ENCODE data around the gene CDKN2A.

The CDKN2A gene

GRCh38 chr9:22033012-22033630 lies 38.9 kb upstream of the CDKN2A start:
- Histone ChIP-seq H3K27ac (ENCODE audit: insufficient read depth, low read length, poor library complexity, severe bottlenecking) (no peak overlapping the region), H3K9me3 (ENCODE audit: control insufficient read depth, low read length) (no peaks in the 10 kb centered on the region), H3K4me3 (ENCODE audit: insufficient read depth, low read depth, low read length, poor library complexity, severe bottlenecking) (no peak overlapping the region), H3K36me3 (ENCODE audit: control insufficient read depth, insufficient read depth, low read length) (no peaks in the 10 kb centered on the region), H3K27me3 (replicated peaks; ENCODE audit: control insufficient read depth, insufficient read depth, low read length, poor library complexity, severe bottlenecking) (no peaks in the 10 kb centered on the region), H3K4me1 (ENCODE audit: control insufficient read depth, insufficient read depth, low read length, poor library complexity, severe bottlenecking) (no peaks in the 10 kb centered on the region)
- no peak for DNase-seq

GRCh38 chr9:22031655-22032411 lies 37.6 kb upstream of the CDKN2A start:
- no peak for DNase-seq
- H3K9me3 ChIP-seq (ENCODE audit: control insufficient read depth, low read length): no peaks in the 10 kb centered on the region
- H3K27ac ChIP-seq (ENCODE audit: insufficient read depth, low read length, poor library complexity, severe bottlenecking): no peak overlapping the region
- H3K36me3 ChIP-seq (ENCODE audit: control insufficient read depth, insufficient read depth, low read length): no peaks in the 10 kb centered on the region
- H3K27me3 ChIP-seq (replicated peaks; ENCODE audit: control insufficient read depth, insufficient read depth, low read length, poor library complexity, severe bottlenecking): no peaks in the 10 kb centered on the region
- H3K4me1 ChIP-seq (ENCODE audit: control insufficient read depth, insufficient read depth, low read length, poor library complexity, severe bottlenecking): no peaks in the 10 kb centered on the region
- no peak overlapping the region for H3K4me3 ChIP-seq (ENCODE audit: insufficient read depth, low read depth, low read length, poor library complexity, severe bottlenecking)

GRCh38 chr9:22030101-22030598 lies 36.0 kb upstream of the CDKN2A start:
- DNase-seq: no peak
- no peak overlapping the region for H3K4me3 ChIP-seq (ENCODE audit: insufficient read depth, low read depth, low read length, poor library complexity, severe bottlenecking)
- no peak overlapping the region for H3K27ac ChIP-seq (ENCODE audit: insufficient read depth, low read length, poor library complexity, severe bottlenecking)

DNA sequence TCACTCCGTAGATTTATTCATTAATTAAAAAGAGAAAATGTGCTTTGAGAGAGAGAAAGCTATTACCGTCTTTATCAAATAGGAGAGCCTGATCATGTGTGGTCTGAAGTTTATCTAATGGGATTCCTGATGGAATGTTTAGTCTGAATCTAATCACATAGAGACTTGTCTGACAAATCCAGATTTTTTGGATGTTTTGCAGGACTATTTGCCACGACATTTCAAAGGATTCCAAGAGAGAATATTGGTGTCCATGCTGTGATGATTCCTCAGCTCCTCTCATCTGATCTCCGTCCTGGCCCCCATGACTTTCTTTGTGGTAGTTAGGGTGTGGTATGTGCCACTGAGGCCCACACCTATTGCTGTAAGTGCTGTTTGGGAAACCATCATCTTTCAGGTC lies 35.0 kb upstream of the CDKN2A start:
- no peak for DNase-seq
- H3K27ac ChIP-seq (ENCODE audit: insufficient read depth, low read length, poor library complexity, severe bottlenecking): no peak overlapping the region

More at GRCh38 chr9:22030101-22030598, 36.0 kb upstream of the CDKN2A start:
- no peaks in the 10 kb centered on the region for H3K9me3 ChIP-seq (ENCODE audit: control insufficient read depth, low read length)
- H3K27me3 ChIP-seq (replicated peaks; ENCODE audit: control insufficient read depth, insufficient read depth, low read length, poor library complexity, severe bottlenecking): no peaks in the 10 kb centered on the region
- H3K36me3 ChIP-seq (ENCODE audit: control insufficient read depth, insufficient read depth, low read length): no peaks in the 10 kb centered on the region
- no peaks in the 10 kb centered on the region for H3K4me1 ChIP-seq (ENCODE audit: control insufficient read depth, insufficient read depth, low read length, poor library complexity, severe bottlenecking)

DNA sequence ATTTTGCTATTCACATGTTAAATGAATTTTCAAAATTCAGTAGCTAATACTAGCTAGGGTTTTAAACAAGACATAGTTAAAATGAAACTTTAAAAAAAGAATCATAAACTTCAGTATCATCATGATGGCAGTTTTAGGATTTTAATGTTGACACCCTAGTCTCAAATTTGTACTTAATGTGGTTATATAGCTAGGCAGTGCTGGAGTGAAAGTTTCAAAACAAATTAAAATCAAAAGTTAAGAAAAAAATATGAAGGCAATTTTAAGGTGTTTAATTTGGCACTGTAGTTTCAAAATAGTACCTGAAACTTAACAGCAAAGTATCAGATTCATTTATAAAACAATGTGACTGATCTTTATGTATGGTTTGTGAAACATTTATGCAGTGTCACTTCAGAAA lies 34.2 kb upstream of the CDKN2A start:
- H3K4me3 ChIP-seq (ENCODE audit: insufficient read depth, low read depth, low read length, poor library complexity, severe bottlenecking): no peak overlapping the region
- H3K27me3 ChIP-seq (replicated peaks; ENCODE audit: control insufficient read depth, insufficient read depth, low read length, poor library complexity, severe bottlenecking): no peaks in the 10 kb centered on the region
- H3K36me3 ChIP-seq (ENCODE audit: control insufficient read depth, insufficient read depth, low read length): no peaks in the 10 kb centered on the region
- no peak overlapping the region for H3K27ac ChIP-seq (ENCODE audit: insufficient read depth, low read length, poor library complexity, severe bottlenecking)
- DNase-seq: no peak
- H3K4me1 ChIP-seq (ENCODE audit: control insufficient read depth, insufficient read depth, low read length, poor library complexity, severe bottlenecking): no peaks in the 10 kb centered on the region
- no peaks in the 10 kb centered on the region for H3K9me3 ChIP-seq (ENCODE audit: control insufficient read depth, low read length)

More for the DNA sequence above, 35.0 kb upstream of the CDKN2A start:
- no peaks in the 10 kb centered on the region for H3K9me3 ChIP-seq (ENCODE audit: control insufficient read depth, low read length)
- no peaks in the 10 kb centered on the region for H3K36me3 ChIP-seq (ENCODE audit: control insufficient read depth, insufficient read depth, low read length)
- H3K27me3 ChIP-seq (replicated peaks; ENCODE audit: control insufficient read depth, insufficient read depth, low read length, poor library complexity, severe bottlenecking): no peaks in the 10 kb centered on the region
- H3K4me1 ChIP-seq (ENCODE audit: control insufficient read depth, insufficient read depth, low read length, poor library complexity, severe bottlenecking): no peaks in the 10 kb centered on the region
- H3K4me3 ChIP-seq (ENCODE audit: insufficient read depth, low read depth, low read length, poor library complexity, severe bottlenecking): no peak overlapping the region

DNA sequence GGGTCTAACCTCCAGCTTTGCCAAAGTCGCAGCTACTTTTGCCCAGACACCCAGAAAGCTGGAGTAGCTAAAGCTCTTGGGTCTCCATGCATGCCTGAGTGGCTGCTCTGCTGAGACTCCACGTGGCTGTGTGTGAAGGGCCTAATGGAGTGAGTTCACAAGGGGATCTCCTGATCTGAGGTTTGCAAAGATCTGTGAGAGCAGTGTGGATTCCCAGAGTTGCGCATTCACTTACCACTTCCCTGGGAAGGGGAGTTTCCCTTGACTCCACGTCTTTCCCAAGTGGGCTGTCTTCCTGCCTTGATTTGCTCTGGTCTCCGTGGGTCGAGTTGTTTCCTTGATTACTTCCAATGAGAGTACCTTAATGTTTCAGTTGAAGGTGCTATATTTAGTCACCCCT lies 32.5 kb upstream of the CDKN2A start:
- Histone ChIP-seq H3K4me1 (ENCODE audit: control insufficient read depth, insufficient read depth, low read length, poor library complexity, severe bottlenecking) (no peaks in the 10 kb centered on the region), H3K4me3 (ENCODE audit: insufficient read depth, low read depth, low read length, poor library complexity, severe bottlenecking) (no peak overlapping the region), H3K27me3 (replicated peaks; ENCODE audit: control insufficient read depth, insufficient read depth, low read length, poor library complexity, severe bottlenecking) (no peaks in the 10 kb centered on the region), H3K27ac (ENCODE audit: insufficient read depth, low read length, poor library complexity, severe bottlenecking) (no peak overlapping the region), H3K36me3 (ENCODE audit: control insufficient read depth, insufficient read depth, low read length) (no peaks in the 10 kb centered on the region), H3K9me3 (ENCODE audit: control insufficient read depth, low read length) (no peaks in the 10 kb centered on the region)
- DNase-seq: no peak

- no peaks in the 10 kb centered on the region for H3K4me1 ChIP-seq (ENCODE audit: control insufficient read depth, insufficient read depth, low read length, poor library complexity, severe bottlenecking)
- H3K9me3 ChIP-seq (ENCODE audit: control insufficient read depth, low read length): no peaks in the 10 kb centered on the region
- H3K36me3 ChIP-seq (ENCODE audit: control insufficient read depth, insufficient read depth, low read length): no peaks in the 10 kb centered on the region
- H3K4me3 ChIP-seq (ENCODE audit: insufficient read depth, low read depth, low read length, poor library complexity, severe bottlenecking): no peak overlapping the region
- H3K27me3 ChIP-seq (replicated peaks; ENCODE audit: control insufficient read depth, insufficient read depth, low read length, poor library complexity, severe bottlenecking): no peaks in the 10 kb centered on the region
- H3K27ac ChIP-seq (ENCODE audit: insufficient read depth, low read length, poor library complexity, severe bottlenecking): no peak overlapping the region
- DNase-seq: no peak
Measured at GRCh38 chr9:22022396-22022795, 28.2 kb upstream of the CDKN2A start.

DNA sequence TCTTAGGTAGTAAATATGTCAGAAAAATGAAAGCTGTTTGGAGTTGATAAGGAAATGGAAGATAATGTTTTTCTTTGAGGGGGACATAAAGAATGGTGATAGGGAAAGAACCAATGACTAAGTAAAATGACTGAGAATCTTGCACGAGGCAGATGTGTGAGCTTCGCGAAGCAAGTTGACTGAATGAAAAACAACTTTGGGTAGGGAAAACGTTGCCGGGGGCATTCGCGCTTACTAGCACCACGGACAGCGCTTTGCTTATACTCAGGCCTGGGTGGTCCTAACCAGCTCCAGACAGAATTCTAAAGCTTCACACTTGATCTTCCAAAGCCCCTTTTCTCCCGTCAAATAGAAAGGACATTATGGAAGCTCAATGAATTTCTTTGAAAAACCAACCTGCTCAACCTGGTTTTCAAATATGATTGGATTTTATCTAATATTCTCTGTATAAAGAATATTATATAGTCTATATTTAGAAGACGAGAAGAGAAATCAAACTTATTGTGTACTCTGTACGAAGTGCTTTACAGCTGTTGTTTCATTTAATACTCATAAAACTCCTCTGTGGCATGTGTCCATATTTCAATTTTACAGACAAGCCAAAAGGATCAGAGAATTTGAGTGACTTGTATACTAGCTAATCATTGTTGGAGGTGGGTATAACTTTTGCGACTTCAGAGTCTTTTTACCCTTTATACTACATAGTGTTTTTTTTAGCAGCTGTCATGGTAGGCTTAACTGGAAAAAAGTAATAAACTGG lies 16.9 kb upstream of the CDKN2A start:
- Histone ChIP-seq H3K27me3 (replicated peaks; ENCODE audit: control insufficient read depth, insufficient read depth, low read length, poor library complexity, severe bottlenecking) (peaks cover 28% of the 10 kb centered on the region), H3K4me1 (ENCODE audit: control insufficient read depth, insufficient read depth, low read length, poor library complexity, severe bottlenecking) (peaks cover 15% of the 10 kb centered on the region), H3K4me3 (ENCODE audit: insufficient read depth, low read depth, low read length, poor library complexity, severe bottlenecking) (no peak overlapping the region), H3K9me3 (ENCODE audit: control insufficient read depth, low read length) (no peaks in the 10 kb centered on the region), H3K27ac (ENCODE audit: insufficient read depth, low read length, poor library complexity, severe bottlenecking) (no peak overlapping the region), H3K36me3 (ENCODE audit: control insufficient read depth, insufficient read depth, low read length) (no peaks in the 10 kb centered on the region)
- DNase-seq: no peak

DNA sequence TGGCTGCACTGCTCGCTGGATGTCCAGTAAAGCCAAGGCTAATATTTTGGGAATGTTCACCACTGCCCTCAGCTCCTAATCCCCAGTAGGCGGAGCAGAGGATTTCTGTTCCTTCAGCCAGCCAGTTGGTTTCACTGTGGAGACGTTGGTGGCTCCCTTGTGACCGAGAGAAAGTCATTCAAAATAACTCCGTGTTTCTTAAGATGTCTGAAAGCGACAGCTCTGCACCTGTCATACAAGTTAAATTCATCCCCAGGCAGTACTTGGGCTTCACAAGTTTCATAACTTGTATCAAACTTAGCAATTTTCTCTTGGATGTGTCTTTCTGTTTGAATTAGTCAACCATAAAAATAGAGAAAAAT lies 15.3 kb upstream of the CDKN2A start:
- no peak for DNase-seq
- peak overlapping the region; percentile 8 for H3K27ac ChIP-seq (ENCODE audit: insufficient read depth, low read length, poor library complexity, severe bottlenecking)
- peak overlapping the region; percentile 72 for H3K4me3 ChIP-seq (ENCODE audit: insufficient read depth, low read depth, low read length, poor library complexity, severe bottlenecking)
- H3K27me3 ChIP-seq (replicated peaks; ENCODE audit: control insufficient read depth, insufficient read depth, low read length, poor library complexity, severe bottlenecking): peaks cover 44% of the 10 kb centered on the region
- peaks cover 25% of the 10 kb centered on the region for H3K4me1 ChIP-seq (ENCODE audit: control insufficient read depth, insufficient read depth, low read length, poor library complexity, severe bottlenecking)
- H3K36me3 ChIP-seq (ENCODE audit: control insufficient read depth, insufficient read depth, low read length): no peaks in the 10 kb centered on the region
- H3K9me3 ChIP-seq (ENCODE audit: control insufficient read depth, low read length): no peaks in the 10 kb centered on the region

All from effector memory CD4-positive, alpha-beta T cell (primary cell).